ENCODE data around the gene SHC3. TPM values are rescaled to one million over a fixed set of nuclear protein-coding genes. Genes with fewer than 3 reads are reported as not detected.

SHC3 gene
- total and polyA plus RNA-seq, 2 experiments from 2014 or later: 1.3 to 2.9 TPM

DNA sequence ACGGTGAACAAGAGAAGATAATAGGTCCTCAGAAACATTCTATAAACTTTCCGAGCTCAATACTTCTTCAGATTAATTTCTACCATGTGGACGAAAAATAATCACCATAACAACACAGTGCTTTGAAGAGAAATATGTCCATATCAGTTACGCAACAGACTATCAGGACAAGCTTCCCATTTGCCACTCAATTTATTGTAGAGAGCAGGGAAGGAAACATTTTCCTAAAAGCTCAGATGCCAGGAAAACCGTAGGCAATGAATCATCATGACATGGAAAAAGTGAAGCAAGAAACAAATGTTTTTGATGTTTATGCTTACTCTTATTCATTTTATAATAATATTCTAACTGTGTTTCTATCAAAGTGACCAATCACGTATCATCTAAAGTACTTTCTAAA is 99.8 kb downstream of the SHC3 start:
- Histone ChIP-seq H2AFZ (no peak overlapping the region), H3K4me3 (no peak overlapping the region), H3K36me3 (ENCODE audit: insufficient read depth) (no peaks in the 10 kb centered on the region), H3K27ac (ENCODE audit: low read depth) (no peak overlapping the region), H3K27me3 (ENCODE audit: insufficient read depth) (no peaks in the 10 kb centered on the region), H3F3A (replicated peaks; ENCODE audit: low read depth) (no peaks in the 10 kb centered on the region), H3K79me2 (replicated peaks; ENCODE audit: insufficient read depth) (no peaks in the 10 kb centered on the region), H3K4me2 (no peak overlapping the region), H3K4me1 (ENCODE audit: insufficient read depth) (no peaks in the 10 kb centered on the region), H3K9me2 (ENCODE audit: insufficient read depth) (no peaks in the 10 kb centered on the region), H4K20me1 (replicated peaks; ENCODE audit: insufficient read depth) (no peaks in the 10 kb centered on the region)
- H3K27me3 Mint-ChIP-seq (ENCODE audit: insufficient read depth, low read depth, poor library complexity): no peaks in the 10 kb centered on the region
- H3K9me3 Mint-ChIP-seq: no peaks in the 10 kb centered on the region
- no peaks in the 10 kb centered on the region for H3K36me3 Mint-ChIP-seq (ENCODE audit: low read depth)
- DNase-seq (ENCODE audit: low spot score) (no peak), ATAC-seq (no peak)
- TF ChIP-seq ZNF331 (CRISPR knock-in tag; IDR thresholded peaks at IDR 0.05; ENCODE audit: low read depth): no peak
- no peak overlapping the region for H3K4me3 Mint-ChIP-seq
- H3K27ac Mint-ChIP-seq: no peak overlapping the region
- no peaks in the 10 kb centered on the region for H3K4me1 Mint-ChIP-seq

DNA sequence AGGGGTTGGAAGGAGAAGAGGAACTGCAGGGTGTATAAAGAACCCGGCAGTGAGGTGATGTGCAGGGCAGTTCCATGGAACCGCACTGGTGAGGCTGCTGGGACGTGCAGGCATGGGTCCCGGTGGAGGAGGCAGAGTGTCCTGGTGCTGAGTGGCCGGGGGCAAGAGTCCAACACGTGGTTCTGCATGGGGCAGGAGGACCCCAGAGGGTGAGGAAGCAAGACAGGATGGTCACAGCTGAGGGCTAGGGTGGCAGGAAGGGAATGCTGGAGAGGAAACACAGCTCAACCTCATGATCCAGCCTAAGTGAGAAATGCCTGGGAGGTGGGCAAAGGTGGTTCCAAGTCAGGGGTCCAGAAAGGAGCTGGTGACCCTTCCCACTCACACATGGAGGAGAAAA is 100.2 kb downstream of the SHC3 start:
- no peaks in the 10 kb centered on the region for H3K9me2 ChIP-seq (ENCODE audit: insufficient read depth)
- no peaks in the 10 kb centered on the region for H3K79me2 ChIP-seq (replicated peaks; ENCODE audit: insufficient read depth)
- no peak overlapping the region for H3K4me3 Mint-ChIP-seq
- H3K27me3 Mint-ChIP-seq (ENCODE audit: insufficient read depth, low read depth, poor library complexity): no peaks in the 10 kb centered on the region
- H3F3A ChIP-seq (replicated peaks; ENCODE audit: low read depth): no peaks in the 10 kb centered on the region
- H3K4me2 ChIP-seq: no peak overlapping the region
- H2AFZ ChIP-seq: no peak overlapping the region
- no peaks in the 10 kb centered on the region for H3K9me3 Mint-ChIP-seq
- DNase-seq (ENCODE audit: low spot score) (no peak), ATAC-seq (no peak)
- H3K27me3 ChIP-seq (ENCODE audit: insufficient read depth): no peaks in the 10 kb centered on the region
- H3K27ac Mint-ChIP-seq: no peak overlapping the region
- no peaks in the 10 kb centered on the region for H3K4me1 Mint-ChIP-seq
- H3K4me3 ChIP-seq: no peak overlapping the region
- no peaks in the 10 kb centered on the region for H3K4me1 ChIP-seq (ENCODE audit: insufficient read depth)
- H3K36me3 ChIP-seq (ENCODE audit: insufficient read depth): no peaks in the 10 kb centered on the region
- no peaks in the 10 kb centered on the region for H4K20me1 ChIP-seq (replicated peaks; ENCODE audit: insufficient read depth)
- no peak overlapping the region for H3K27ac ChIP-seq (ENCODE audit: low read depth)
- no peaks in the 10 kb centered on the region for H3K36me3 Mint-ChIP-seq (ENCODE audit: low read depth)
- TF ChIP-seq JUNB (IDR thresholded peaks at IDR 0.05; ENCODE audit: unreplicated experiment) (no peak), ZNF331 (CRISPR knock-in tag; IDR thresholded peaks at IDR 0.05; ENCODE audit: low read depth) (no peak), EZH2phosphoT487 (IDR thresholded peaks at IDR 0.05; ENCODE audit: unreplicated experiment) (no peak), CREB1 (CRISPR knock-in tag; IDR thresholded peaks at IDR 0.05; ENCODE audit: low read depth) (no peak), EZH2 (IDR thresholded peaks at IDR 0.05; ENCODE audit: low read depth, unreplicated experiment) (no peak), STAT1 (IDR thresholded peaks at IDR 0.05; ENCODE audit: unreplicated experiment) (no peak), ZNF114 (CRISPR knock-in tag; IDR thresholded peaks at IDR 0.05) (no peak), POLR2AphosphoS5 (IDR thresholded peaks at IDR 0.05; ENCODE audit: low read depth) (no peak), NANOG (IDR thresholded peaks at IDR 0.05; ENCODE audit: borderline replicate concordance) (no peak)
- TF ChIP-seq, protein P1, sequence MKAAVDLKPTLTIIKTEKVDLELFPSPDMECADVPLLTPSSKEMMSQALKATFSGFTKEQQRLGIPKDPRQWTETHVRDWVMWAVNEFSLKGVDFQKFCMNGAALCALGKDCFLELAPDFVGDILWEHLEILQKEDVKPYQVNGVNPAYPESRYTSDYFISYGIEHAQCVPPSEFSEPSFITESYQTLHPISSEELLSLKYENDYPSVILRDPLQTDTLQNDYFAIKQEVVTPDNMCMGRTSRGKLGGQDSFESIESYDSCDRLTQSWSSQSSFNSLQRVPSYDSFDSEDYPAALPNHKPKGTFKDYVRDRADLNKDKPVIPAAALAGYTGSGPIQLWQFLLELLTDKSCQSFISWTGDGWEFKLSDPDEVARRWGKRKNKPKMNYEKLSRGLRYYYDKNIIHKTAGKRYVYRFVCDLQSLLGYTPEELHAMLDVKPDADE (IDR thresholded peaks at IDR 0.05): no peak
- TF ChIP-seq, protein P2, sequence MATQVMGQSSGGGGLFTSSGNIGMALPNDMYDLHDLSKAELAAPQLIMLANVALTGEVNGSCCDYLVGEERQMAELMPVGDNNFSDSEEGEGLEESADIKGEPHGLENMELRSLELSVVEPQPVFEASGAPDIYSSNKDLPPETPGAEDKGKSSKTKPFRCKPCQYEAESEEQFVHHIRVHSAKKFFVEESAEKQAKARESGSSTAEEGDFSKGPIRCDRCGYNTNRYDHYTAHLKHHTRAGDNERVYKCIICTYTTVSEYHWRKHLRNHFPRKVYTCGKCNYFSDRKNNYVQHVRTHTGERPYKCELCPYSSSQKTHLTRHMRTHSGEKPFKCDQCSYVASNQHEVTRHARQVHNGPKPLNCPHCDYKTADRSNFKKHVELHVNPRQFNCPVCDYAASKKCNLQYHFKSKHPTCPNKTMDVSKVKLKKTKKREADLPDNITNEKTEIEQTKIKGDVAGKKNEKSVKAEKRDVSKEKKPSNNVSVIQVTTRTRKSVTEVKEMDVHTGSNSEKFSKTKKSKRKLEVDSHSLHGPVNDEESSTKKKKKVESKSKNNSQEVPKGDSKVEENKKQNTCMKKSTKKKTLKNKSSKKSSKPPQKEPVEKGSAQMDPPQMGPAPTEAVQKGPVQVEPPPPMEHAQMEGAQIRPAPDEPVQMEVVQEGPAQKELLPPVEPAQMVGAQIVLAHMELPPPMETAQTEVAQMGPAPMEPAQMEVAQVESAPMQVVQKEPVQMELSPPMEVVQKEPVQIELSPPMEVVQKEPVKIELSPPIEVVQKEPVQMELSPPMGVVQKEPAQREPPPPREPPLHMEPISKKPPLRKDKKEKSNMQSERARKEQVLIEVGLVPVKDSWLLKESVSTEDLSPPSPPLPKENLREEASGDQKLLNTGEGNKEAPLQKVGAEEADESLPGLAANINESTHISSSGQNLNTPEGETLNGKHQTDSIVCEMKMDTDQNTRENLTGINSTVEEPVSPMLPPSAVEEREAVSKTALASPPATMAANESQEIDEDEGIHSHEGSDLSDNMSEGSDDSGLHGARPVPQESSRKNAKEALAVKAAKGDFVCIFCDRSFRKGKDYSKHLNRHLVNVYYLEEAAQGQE (IDR thresholded peaks at IDR 0.05; ENCODE audit: unreplicated experiment): no peak
- TF ChIP-seq, protein P3, sequence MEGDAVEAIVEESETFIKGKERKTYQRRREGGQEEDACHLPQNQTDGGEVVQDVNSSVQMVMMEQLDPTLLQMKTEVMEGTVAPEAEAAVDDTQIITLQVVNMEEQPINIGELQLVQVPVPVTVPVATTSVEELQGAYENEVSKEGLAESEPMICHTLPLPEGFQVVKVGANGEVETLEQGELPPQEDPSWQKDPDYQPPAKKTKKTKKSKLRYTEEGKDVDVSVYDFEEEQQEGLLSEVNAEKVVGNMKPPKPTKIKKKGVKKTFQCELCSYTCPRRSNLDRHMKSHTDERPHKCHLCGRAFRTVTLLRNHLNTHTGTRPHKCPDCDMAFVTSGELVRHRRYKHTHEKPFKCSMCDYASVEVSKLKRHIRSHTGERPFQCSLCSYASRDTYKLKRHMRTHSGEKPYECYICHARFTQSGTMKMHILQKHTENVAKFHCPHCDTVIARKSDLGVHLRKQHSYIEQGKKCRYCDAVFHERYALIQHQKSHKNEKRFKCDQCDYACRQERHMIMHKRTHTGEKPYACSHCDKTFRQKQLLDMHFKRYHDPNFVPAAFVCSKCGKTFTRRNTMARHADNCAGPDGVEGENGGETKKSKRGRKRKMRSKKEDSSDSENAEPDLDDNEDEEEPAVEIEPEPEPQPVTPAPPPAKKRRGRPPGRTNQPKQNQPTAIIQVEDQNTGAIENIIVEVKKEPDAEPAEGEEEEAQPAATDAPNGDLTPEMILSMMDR (conservative IDR thresholded peaks at IDR 0.05; ENCODE audit: low read depth in 2 of 2): no peak

Data from GM23338 (cell line).